ENCODE data around the gene SOX13. TPM values are rescaled to one million over a fixed set of nuclear protein-coding genes. Genes with fewer than 3 reads are reported as not detected.

Gene SOX13
- total RNA-seq, 1 experiment from 2014 or later, result 53.0 TPM

- Histone ChIP-seq H3K4me3 (ENCODE audit: low read depth in 2 of 2, low read length in 2 of 2) (no peak overlapping the region), H3K27me3 (ENCODE audit: control insufficient read depth, insufficient read depth, low read length) (no peaks in the 10 kb centered on the region), H3K36me3 (ENCODE audit: control insufficient read depth, insufficient read depth, low read length) (no peaks in the 10 kb centered on the region), H3K9me3 (ENCODE audit: control insufficient read depth, insufficient read depth, low read depth, low read length) (no peaks in the 10 kb centered on the region), H3K27ac (ENCODE audit: low read length) (no peak overlapping the region), H3K4me1 (ENCODE audit: control insufficient read depth, insufficient read depth, low read length) (no peaks in the 10 kb centered on the region)
- in situ Hi-C loops (cut with HindIII; ENCODE audit: low pct_unique_long_range_greater_than_20kb, low sequenced_read_pairs) (no loop called here), intact Hi-C loops (cut with micrococcal nuclease; ENCODE audit: unreplicated experiment) (no loop called here)
- DNase-seq (ENCODE audit: low read depth, low spot score), result no peak
- CTCF ChIA-PET, result no interaction called here
- no peak for ATAC-seq
- no peak for TF ChIP-seq POLR2AphosphoS5 (IDR thresholded peaks at IDR 0.05; ENCODE audit: low read depth, low read length)
- TF ChIP-seq CTCF (IDR thresholded peaks at IDR 0.05), result no peak
- no peak for TF ChIP-seq REST (IDR thresholded peaks at IDR 0.05; ENCODE audit: insufficient read depth in 1 of 2, low read depth in 2 of 2, low read length in 1 of 2)
- no peak for TF ChIP-seq TCF7L2 (IDR thresholded peaks at IDR 0.05; ENCODE audit: low read depth, low read length)
- TF ChIP-seq SIN3A (IDR thresholded peaks at IDR 0.05; ENCODE audit: borderline replicate concordance, insufficient read depth, low read depth, low read length), result no peak
- no TSS peak for BruUV-seq (replicated peaks)
- POLR2A ChIA-PET, result interaction anchor here (0.6 kb wide), 1 partner anchor 119 kb away, joined by 3 read pairs; no protein-coding TSS in a partner anchor
Observed at GRCh38 chr1:204051258-204051657, 21.7 kb upstream of the SOX13 start.

GRCh38 chr1:204051718-204052117 lies 21.2 kb upstream of the SOX13 start:
- in situ Hi-C loops (cut with HindIII; ENCODE audit: low pct_unique_long_range_greater_than_20kb, low sequenced_read_pairs) (no loop called here), intact Hi-C loops (cut with micrococcal nuclease; ENCODE audit: unreplicated experiment) (no loop called here)
- Histone ChIP-seq H3K36me3 (ENCODE audit: control insufficient read depth, insufficient read depth, low read length) (no peaks in the 10 kb centered on the region), H3K27me3 (ENCODE audit: control insufficient read depth, insufficient read depth, low read length) (no peaks in the 10 kb centered on the region), H3K27ac (ENCODE audit: low read length) (no peak overlapping the region), H3K4me1 (ENCODE audit: control insufficient read depth, insufficient read depth, low read length) (no peaks in the 10 kb centered on the region), H3K4me3 (ENCODE audit: low read depth in 2 of 2, low read length in 2 of 2) (no peak overlapping the region), H3K9me3 (ENCODE audit: control insufficient read depth, insufficient read depth, low read depth, low read length) (no peaks in the 10 kb centered on the region)
- ATAC-seq, result no peak
- ChIA-PET CTCF (no interaction called here), POLR2A (interaction anchor here (0.6 kb wide), 1 partner anchor 120 kb away, joined by 3 read pairs; no protein-coding TSS in a partner anchor)
- no peak for DNase-seq (ENCODE audit: low read depth, low spot score)
- TF ChIP-seq TCF7L2 (IDR thresholded peaks at IDR 0.05; ENCODE audit: low read depth, low read length) (no peak), SIN3A (IDR thresholded peaks at IDR 0.05; ENCODE audit: borderline replicate concordance, insufficient read depth, low read depth, low read length) (no peak), POLR2AphosphoS5 (IDR thresholded peaks at IDR 0.05; ENCODE audit: low read depth, low read length) (no peak), REST (IDR thresholded peaks at IDR 0.05; ENCODE audit: insufficient read depth in 1 of 2, low read depth in 2 of 2, low read length in 1 of 2) (no peak), CTCF (IDR thresholded peaks at IDR 0.05) (no peak)
- BruUV-seq (replicated peaks), result no TSS peak

Data from Panc1 (cell line).